Colonic mucosa (tissue), 4 donors: ENCODE results near the gene RUNX2. TPM values are rescaled to one million over a fixed set of nuclear protein-coding genes. Genes with fewer than 3 reads are reported as not detected.

Experiments
- DNase-seq: peaks from one replicate; pipeline ENCODE4 v3.0.0-alpha.2; 2020
- H3K27ac ChIP-seq: fragments of 200-600 bp; one replicate; pipeline ENCODE4 v1.8.0; 2021
- H3K27me3 ChIP-seq: fragments of 200-600 bp; one replicate; pipeline ENCODE4 v1.8.0; 2021
- H3K36me3 ChIP-seq: fragments of 200-600 bp; one replicate; pipeline ENCODE4 v1.8.0; 2021
- H3K4me1 ChIP-seq: fragments of 200-600 bp; one replicate; pipeline ENCODE4 v1.8.0; 2021; ENCODE audit warnings: mild to moderate bottlenecking
- H3K4me3 ChIP-seq: fragments of 200-600 bp; one replicate; pipeline ENCODE4 v1.8.0; 2021
- H3K9ac ChIP-seq, 2 donors: one replicate each; pipeline ENCODE4 v1.7.0; 2013; ENCODE audit warnings: control low read depth in 2 of 2, low read depth in 2 of 2, low read length in 2 of 2
- H3K9me3 ChIP-seq: fragments of 200-600 bp; one replicate; pipeline ENCODE4 v1.8.0; 2021
- CTCF ChIP-seq: fragments of 200-600 bp; IDR thresholded peaks from one replicate; pipeline ENCODE4 v1.8.0; 2022; ENCODE audit warnings: antibody characterized with exemption, mild to moderate bottlenecking
- intact Hi-C: fragments of 100-400 bp; cut with DNase I; formaldehyde crosslinking; loops from one replicate; pipeline ENCODE4 v1.14.1; 2022
- total RNA-seq, 2 donors: library from RNA; stranded (reverse); fragmentation: NEBNext Ultra II Directional in 1 of 2; extraction: Animal tissue kit (Norgen Biotek cat#: 25700) in 1 of 2; gene quantifications; one replicate each; pipeline ENCODE4 v1.2.1, GENCODE V29; 2021
- donor health status: healthy.
- donor health status: DM: no; HTN: no; CAD: no.
- donor health status: DM: no; HTN: no; CAD: no.

Gene RUNX2
- total RNA-seq, 2 donors from 2014 or later = 1.7 to 2.6 TPM

- Histone ChIP-seq H3K27ac (no peak overlapping the region), H3K4me1 (no peaks in the 10 kb centered on the region), H3K27me3 (no peaks in the 10 kb centered on the region), H3K9me3 (no peaks in the 10 kb centered on the region), H3K36me3 (no peaks in the 10 kb centered on the region), H3K9ac (no peak overlapping the region), H3K4me3 (no peak overlapping the region)
- intact Hi-C loops = no loop called here
- no peak for DNase-seq
- TF ChIP-seq CTCF = no peak
These were observed 307.2 kb downstream of the RUNX2 start for GRCh38 chr6:45635284-45635867.

GRCh38 chr6:45637056-45637455 lies 308.9 kb downstream of the RUNX2 start:
- no peak overlapping the region for H3K27ac ChIP-seq
- intact Hi-C loops = no loop called here
- TF ChIP-seq CTCF = no peak
- no peaks in the 10 kb centered on the region for H3K9me3 ChIP-seq
- DNase-seq = no peak
- no peaks in the 10 kb centered on the region for H3K36me3 ChIP-seq
- no peak overlapping the region for H3K9ac ChIP-seq
- no peak overlapping the region for H3K4me3 ChIP-seq
- H3K27me3 ChIP-seq = no peaks in the 10 kb centered on the region
- H3K4me1 ChIP-seq = no peaks in the 10 kb centered on the region

GRCh38 chr6:45637611-45638257 lies 309.6 kb downstream of the RUNX2 start:
- no peaks in the 10 kb centered on the region for H3K27me3 ChIP-seq
- no peaks in the 10 kb centered on the region for H3K9me3 ChIP-seq
- no peaks in the 10 kb centered on the region for H3K36me3 ChIP-seq
- H3K4me3 ChIP-seq = no peak overlapping the region
- intact Hi-C loops = no loop called here
- no peak overlapping the region for H3K9ac ChIP-seq
- H3K4me1 ChIP-seq = no peaks in the 10 kb centered on the region
- no peak for DNase-seq
- H3K27ac ChIP-seq = no peak overlapping the region
- no peak for TF ChIP-seq CTCF

GRCh38 chr6:45640081-45640491 lies 312.0 kb downstream of the RUNX2 start:
- no peak for DNase-seq
- Histone ChIP-seq H3K36me3 (no peaks in the 10 kb centered on the region), H3K27me3 (no peaks in the 10 kb centered on the region), H3K9me3 (no peaks in the 10 kb centered on the region), H3K9ac (no peak overlapping the region), H3K27ac (no peak overlapping the region), H3K4me3 (no peak overlapping the region), H3K4me1 (no peaks in the 10 kb centered on the region)
- intact Hi-C loops = no loop called here
- TF ChIP-seq CTCF = no peak

- Histone ChIP-seq H3K4me3 (no peak overlapping the region), H3K4me1 (no peaks in the 10 kb centered on the region), H3K27me3 (no peaks in the 10 kb centered on the region), H3K27ac (no peak overlapping the region), H3K36me3 (no peaks in the 10 kb centered on the region), H3K9me3 (no peaks in the 10 kb centered on the region), H3K9ac (no peak overlapping the region)
- intact Hi-C loops = no loop called here
- no peak for TF ChIP-seq CTCF
- no peak for DNase-seq
These were observed 312.7 kb downstream of the RUNX2 start for GRCh38 chr6:45640811-45641210.
